ENCODE results near the gene TTLL10. TPM values are rescaled to one million over a fixed set of nuclear protein-coding genes. Genes with fewer than 3 reads are reported as not detected.
"Not testable (repeated sequence)": the region's sequence is repeated elsewhere in the genome, so short reads cannot be mapped to it uniquely, and the experiment has no call there.

Gene TTLL10
- total RNA-seq, 1 experiment from 2014 or later, result not detected

GRCh38 chr1:1171546-1172340, 1.9 kb upstream of the TTLL10 start:
- DNase-seq (ENCODE audit: low spot score), result no peak

GRCh38 chr1:1173061-1173792, 453 bp upstream of the TTLL10 start:
- DNase-seq (ENCODE audit: low spot score), result no peak

GRCh38 chr1:1175221-1176062, 1.8 kb downstream of the TTLL10 start:
- DNase-seq (ENCODE audit: low spot score), result no peak

GRCh38 chr1:1176063-1176761, 2.5 kb downstream of the TTLL10 start:
- DNase-seq (ENCODE audit: low spot score), result not testable (repeated sequence)

GRCh38 chr1:1176931-1177330, 3.3 kb downstream of the TTLL10 start:
- no peak for DNase-seq (ENCODE audit: low spot score)

- no peak for DNase-seq (ENCODE audit: low spot score)
Observed at GRCh38 chr1:1177452-1178206, 3.9 kb downstream of the TTLL10 start.

GRCh38 chr1:1178794-1179331, 5.2 kb downstream of the TTLL10 start:
- no peak for DNase-seq (ENCODE audit: low spot score)

GRCh38 chr1:1179346-1179982, 5.8 kb downstream of the TTLL10 start:
- no peak for DNase-seq (ENCODE audit: low spot score)

GRCh38 chr1:1179983-1180861, 6.5 kb downstream of the TTLL10 start:
- DNase-seq (ENCODE audit: low spot score), result no peak

- no peak for DNase-seq (ENCODE audit: low spot score)
Observed at GRCh38 chr1:1181129-1181937, 7.7 kb downstream of the TTLL10 start.

GRCh38 chr1:1181938-1182410, 8.3 kb downstream of the TTLL10 start:
- DNase-seq (ENCODE audit: low spot score), result no peak

- DNase-seq (ENCODE audit: low spot score), result no peak
Observed at GRCh38 chr1:1182491-1183220, 9.0 kb downstream of the TTLL10 start.

- no peak for DNase-seq (ENCODE audit: low spot score)
Observed at GRCh38 chr1:1183221-1183747, 9.6 kb downstream of the TTLL10 start.

- no peak for DNase-seq (ENCODE audit: low spot score)
Observed at GRCh38 chr1:1183833-1184775, 10.4 kb downstream of the TTLL10 start.

- no peak for DNase-seq (ENCODE audit: low spot score)
Observed at GRCh38 chr1:1185101-1185765, 11.6 kb downstream of the TTLL10 start.
